Measurements from ENCODE around the gene BTBD7.

The BTBD7 gene

GRCh38 chr14:93332853-93333630, at the start of gene BTBD7:
Gene BTBD7 (minus strand): TSS chr14:93333036. CDS start chr14:93296051, 36,985 bp downstream.
- TF ChIP-seq GATA2 (IDR thresholded peaks at IDR 0.05; ENCODE audit: low read depth, low read length) (no peak; the same call in 1 of the 2 replicates), GATA3 (IDR thresholded peaks at IDR 0.05; ENCODE audit: low read depth, low read length) (no peak)

- TF ChIP-seq GATA3 (IDR thresholded peaks at IDR 0.05; ENCODE audit: low read depth, low read length) (no peak), GATA2 (IDR thresholded peaks at IDR 0.05; ENCODE audit: low read depth, low read length) (no peak)
These were observed 48.8 kb upstream of the BTBD7 start for GRCh38 chr14:93381644-93382043.

- TF ChIP-seq GATA2 (IDR thresholded peaks at IDR 0.05; ENCODE audit: low read depth, low read length): no peak
- no peak for TF ChIP-seq GATA3 (IDR thresholded peaks at IDR 0.05; ENCODE audit: low read depth, low read length)
These were observed 47.0 kb upstream of the BTBD7 start for GRCh38 chr14:93379831-93380230.

GRCh38 chr14:93375673-93376156, 42.9 kb upstream of the BTBD7 start:
- no peak for TF ChIP-seq GATA2 (IDR thresholded peaks at IDR 0.05; ENCODE audit: low read depth, low read length)
- no peak for TF ChIP-seq GATA3 (IDR thresholded peaks at IDR 0.05; ENCODE audit: low read depth, low read length)

GRCh38 chr14:93369713-93370266, 37.0 kb upstream of the BTBD7 start:
- TF ChIP-seq GATA3 (IDR thresholded peaks at IDR 0.05; ENCODE audit: low read depth, low read length): no peak
- TF ChIP-seq GATA2 (IDR thresholded peaks at IDR 0.05; ENCODE audit: low read depth, low read length): no peak

GRCh38 chr14:93368996-93369712, 36.3 kb upstream of the BTBD7 start:
- TF ChIP-seq GATA3 (IDR thresholded peaks at IDR 0.05; ENCODE audit: low read depth, low read length): no peak
- TF ChIP-seq GATA2 (IDR thresholded peaks at IDR 0.05; ENCODE audit: low read depth, low read length): no peak

GRCh38 chr14:93348292-93348691, 15.5 kb upstream of the BTBD7 start:
- no peak for TF ChIP-seq GATA3 (IDR thresholded peaks at IDR 0.05; ENCODE audit: low read depth, low read length)
- TF ChIP-seq GATA2 (IDR thresholded peaks at IDR 0.05; ENCODE audit: low read depth, low read length): no peak

- TF ChIP-seq GATA2 (IDR thresholded peaks at IDR 0.05; ENCODE audit: low read depth, low read length) (no peak), GATA3 (IDR thresholded peaks at IDR 0.05; ENCODE audit: low read depth, low read length) (no peak)
These were observed 15.0 kb upstream of the BTBD7 start for GRCh38 chr14:93347850-93348249.

- TF ChIP-seq GATA2 (IDR thresholded peaks at IDR 0.05; ENCODE audit: low read depth, low read length): no peak
- no peak for TF ChIP-seq GATA3 (IDR thresholded peaks at IDR 0.05; ENCODE audit: low read depth, low read length)
These were observed 14.3 kb upstream of the BTBD7 start, which contains the start of gene COX8C for GRCh38 chr14:93346926-93347721. Gene COX8C (plus strand): TSS chr14:93347182. CDS start chr14:93347269, 87 bp downstream.

GRCh38 chr14:93343797-93344196, 11.0 kb upstream of the BTBD7 start:
- no peak for TF ChIP-seq GATA2 (IDR thresholded peaks at IDR 0.05; ENCODE audit: low read depth, low read length)
- no peak for TF ChIP-seq GATA3 (IDR thresholded peaks at IDR 0.05; ENCODE audit: low read depth, low read length)

- no peak for TF ChIP-seq GATA3 (IDR thresholded peaks at IDR 0.05; ENCODE audit: low read depth, low read length)
- TF ChIP-seq GATA2 (IDR thresholded peaks at IDR 0.05; ENCODE audit: low read depth, low read length): no peak
These were observed 10.4 kb upstream of the BTBD7 start for GRCh38 chr14:93343266-93343665.

GRCh38 chr14:93337884-93338283, 5.0 kb upstream of the BTBD7 start:
- TF ChIP-seq GATA3 (IDR thresholded peaks at IDR 0.05; ENCODE audit: low read depth, low read length) (no peak), GATA2 (IDR thresholded peaks at IDR 0.05; ENCODE audit: low read depth, low read length) (no peak)

GRCh38 chr14:93337143-93337753, 4.4 kb upstream of the BTBD7 start:
- TF ChIP-seq GATA2 (IDR thresholded peaks at IDR 0.05; ENCODE audit: low read depth, low read length): no peak
- TF ChIP-seq GATA3 (IDR thresholded peaks at IDR 0.05; ENCODE audit: low read depth, low read length): no peak

Data from SH-SY5Y (cell line).